Peyer's patch (tissue), 4 donors: Measurements from ENCODE around the gene DHFR.

Experiments
- POLR2A ChIP-seq, 2 donors: fragments of 450-650 bp; IDR thresholded peaks; one replicate each; pipeline ENCODE4 v1.5.1; 2017; ENCODE audit warnings: antibody characterized with exemption in 2 of 2, mild to moderate bottlenecking in 2 of 2, moderate library complexity in 2 of 2
- TF ChIP-seq, protein P1 (sequence below), 6 experiments: fragments of 450-650 bp in 4 of 6; fragments of 200-600 bp in 2 of 6; sonication (generic) in 1 of 6; IDR thresholded peaks; one replicate each; pipeline ENCODE4 v1.5.1; 2017 to 2019; ENCODE audit warnings: antibody characterized with exemption in 6 of 6, mild to moderate bottlenecking in 3 of 6, moderate library complexity in 1 of 6

DNA sequence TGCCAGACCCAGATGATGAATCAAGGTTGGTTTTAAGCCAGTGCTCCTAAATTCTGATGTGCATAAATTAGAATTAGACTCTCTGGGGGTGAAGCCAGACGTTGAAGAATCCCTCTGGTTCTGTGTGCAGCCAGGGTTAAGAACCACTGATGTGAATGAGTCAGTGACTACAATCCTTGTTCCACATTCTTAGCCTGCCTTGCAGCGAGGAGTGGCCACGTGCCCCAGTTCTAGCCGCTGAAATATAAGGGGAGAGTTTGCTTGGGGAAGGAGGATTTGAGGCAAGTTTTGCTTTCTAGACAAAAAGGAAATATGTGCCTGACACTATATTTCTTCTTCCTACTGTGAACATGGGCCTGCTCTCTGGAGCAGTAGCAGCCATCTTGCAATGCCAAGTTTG lies 34.6 kb downstream of the DHFR start:
- TF ChIP-seq, protein P1, sequence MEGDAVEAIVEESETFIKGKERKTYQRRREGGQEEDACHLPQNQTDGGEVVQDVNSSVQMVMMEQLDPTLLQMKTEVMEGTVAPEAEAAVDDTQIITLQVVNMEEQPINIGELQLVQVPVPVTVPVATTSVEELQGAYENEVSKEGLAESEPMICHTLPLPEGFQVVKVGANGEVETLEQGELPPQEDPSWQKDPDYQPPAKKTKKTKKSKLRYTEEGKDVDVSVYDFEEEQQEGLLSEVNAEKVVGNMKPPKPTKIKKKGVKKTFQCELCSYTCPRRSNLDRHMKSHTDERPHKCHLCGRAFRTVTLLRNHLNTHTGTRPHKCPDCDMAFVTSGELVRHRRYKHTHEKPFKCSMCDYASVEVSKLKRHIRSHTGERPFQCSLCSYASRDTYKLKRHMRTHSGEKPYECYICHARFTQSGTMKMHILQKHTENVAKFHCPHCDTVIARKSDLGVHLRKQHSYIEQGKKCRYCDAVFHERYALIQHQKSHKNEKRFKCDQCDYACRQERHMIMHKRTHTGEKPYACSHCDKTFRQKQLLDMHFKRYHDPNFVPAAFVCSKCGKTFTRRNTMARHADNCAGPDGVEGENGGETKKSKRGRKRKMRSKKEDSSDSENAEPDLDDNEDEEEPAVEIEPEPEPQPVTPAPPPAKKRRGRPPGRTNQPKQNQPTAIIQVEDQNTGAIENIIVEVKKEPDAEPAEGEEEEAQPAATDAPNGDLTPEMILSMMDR (IDR thresholded peaks at IDR 0.05) = no peak
- TF ChIP-seq POLR2A (IDR thresholded peaks at IDR 0.05) = no peak
